IMR-90 (cell line): ENCODE measurements around the gene CAPN10.

Experiments used
- BHLHE40 ChIP-seq: fragments of 150-350 bp; IDR thresholded peaks from 2 replicates; pipeline ENCODE4 v1.6.1; 2016; ENCODE audit warnings: mild to moderate bottlenecking, low read depth, low read length
- CEBPB ChIP-seq: IDR thresholded peaks from 2 replicates; pipeline ENCODE4 v1.6.1; 2012; ENCODE audit warnings: low read depth, low read length, improper control_type of control experiment
- POLR2A ChIP-seq: IDR thresholded peaks from 2 replicates; pipeline ENCODE4 v1.6.1; 2012; ENCODE audit warnings: mild to moderate bottlenecking, low read depth, low read length
- RFX5 ChIP-seq: IDR thresholded peaks from 2 replicates; pipeline ENCODE4 v1.8.0; 2012; ENCODE audit warnings: low read depth, mild to moderate bottlenecking, low read length, moderate library complexity
- TF ChIP-seq, protein P1 (sequence below): conservative IDR thresholded peaks from 2 replicates; pipeline ENCODE4 v1.5.1; 2012; ENCODE audit warnings: mild to moderate bottlenecking, low read depth, low read length, improper control_type of control experiment

DNA sequence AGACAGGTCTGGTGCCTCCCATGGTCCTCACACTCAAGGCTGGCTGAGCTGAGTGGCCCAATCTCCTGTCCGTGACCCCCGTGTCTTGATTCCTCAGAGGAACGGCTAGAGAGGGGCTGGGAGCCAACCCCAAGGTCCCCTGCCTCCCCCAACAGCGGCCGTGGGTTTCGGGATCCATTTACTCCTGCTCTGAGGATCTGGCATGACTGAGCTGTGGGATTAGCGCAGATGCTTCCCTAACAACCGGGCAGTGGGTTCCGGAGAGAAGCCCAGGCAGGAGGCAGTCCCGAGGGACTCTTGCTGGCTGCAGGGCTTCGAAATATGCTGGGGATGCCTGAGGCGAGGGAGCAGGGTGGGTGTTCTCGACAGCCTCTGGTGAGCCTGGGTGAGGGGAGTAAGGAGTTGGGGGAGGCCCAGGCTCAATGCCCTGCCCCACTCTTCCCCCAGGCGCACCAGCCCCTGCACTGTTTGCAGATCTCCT, 57.7 kb downstream of the CAPN10 start:
- TF ChIP-seq RFX5: no peak
- TF ChIP-seq, protein P1, sequence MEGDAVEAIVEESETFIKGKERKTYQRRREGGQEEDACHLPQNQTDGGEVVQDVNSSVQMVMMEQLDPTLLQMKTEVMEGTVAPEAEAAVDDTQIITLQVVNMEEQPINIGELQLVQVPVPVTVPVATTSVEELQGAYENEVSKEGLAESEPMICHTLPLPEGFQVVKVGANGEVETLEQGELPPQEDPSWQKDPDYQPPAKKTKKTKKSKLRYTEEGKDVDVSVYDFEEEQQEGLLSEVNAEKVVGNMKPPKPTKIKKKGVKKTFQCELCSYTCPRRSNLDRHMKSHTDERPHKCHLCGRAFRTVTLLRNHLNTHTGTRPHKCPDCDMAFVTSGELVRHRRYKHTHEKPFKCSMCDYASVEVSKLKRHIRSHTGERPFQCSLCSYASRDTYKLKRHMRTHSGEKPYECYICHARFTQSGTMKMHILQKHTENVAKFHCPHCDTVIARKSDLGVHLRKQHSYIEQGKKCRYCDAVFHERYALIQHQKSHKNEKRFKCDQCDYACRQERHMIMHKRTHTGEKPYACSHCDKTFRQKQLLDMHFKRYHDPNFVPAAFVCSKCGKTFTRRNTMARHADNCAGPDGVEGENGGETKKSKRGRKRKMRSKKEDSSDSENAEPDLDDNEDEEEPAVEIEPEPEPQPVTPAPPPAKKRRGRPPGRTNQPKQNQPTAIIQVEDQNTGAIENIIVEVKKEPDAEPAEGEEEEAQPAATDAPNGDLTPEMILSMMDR: no peak
- TF ChIP-seq POLR2A: no peak
- no peak for TF ChIP-seq CEBPB
- no peak for TF ChIP-seq BHLHE40
